GM21717 (cell line): Measurements from ENCODE around the gene LTBP3.
A peak's percentile ranks its signal among the peaks of the same experiment; 100 is the strongest.

Source experiments
- ATAC-seq: cut with Tn5 transposase; IDR thresholded peaks from one replicate; pipeline ENCODE4 v1.9.1; 2021; ENCODE audit warnings: mild to moderate bottlenecking, moderate library complexity; ENCODE audit not compliant: unreplicated experiment

LTBP3 gene

GRCh38 chr11:65558002-65558929 lies at the start of gene LTBP3:
TSS of gene LTBP3 (minus strand) at chr11:65558359. CDS start at chr11:65557959, 400 bp downstream.
- ATAC-seq, result no peak

DNA sequence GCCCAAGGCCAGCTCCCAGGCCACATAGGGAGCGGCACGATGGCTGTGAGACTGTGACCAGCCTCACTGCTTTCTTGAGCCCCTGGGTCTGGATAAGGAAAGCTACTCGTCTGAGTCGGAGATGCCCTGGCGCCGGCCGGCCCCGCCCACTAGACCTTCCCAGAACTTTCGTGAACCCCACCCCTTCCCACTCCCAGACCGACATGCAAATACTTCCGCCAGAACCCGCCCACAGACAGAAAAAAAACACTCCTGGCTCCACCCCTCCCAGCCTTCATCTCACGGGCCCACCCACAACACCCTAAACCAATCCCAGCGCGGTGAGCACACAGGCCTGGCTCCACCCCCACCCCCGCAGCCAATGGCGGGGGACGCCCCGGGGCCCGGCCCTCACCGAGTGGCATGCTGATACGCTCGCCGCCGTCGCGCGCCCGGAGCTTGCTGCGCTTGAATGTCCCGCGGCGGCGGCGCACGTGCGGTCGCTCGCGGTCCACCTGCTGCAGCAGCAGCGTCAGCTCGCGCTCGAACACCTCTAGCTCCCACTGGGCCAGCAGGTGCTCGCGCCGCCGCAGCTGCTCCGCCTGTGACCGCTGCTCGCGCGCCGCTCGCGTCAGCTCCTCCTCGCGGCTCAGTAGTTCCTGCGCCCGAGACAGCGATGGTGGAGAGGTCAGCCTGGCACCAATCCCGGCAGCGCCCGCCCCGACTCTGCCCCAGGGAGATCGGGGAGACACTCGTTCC lies 48.9 kb upstream of the LTBP3 start:
- ATAC-seq, result no peak

DNA sequence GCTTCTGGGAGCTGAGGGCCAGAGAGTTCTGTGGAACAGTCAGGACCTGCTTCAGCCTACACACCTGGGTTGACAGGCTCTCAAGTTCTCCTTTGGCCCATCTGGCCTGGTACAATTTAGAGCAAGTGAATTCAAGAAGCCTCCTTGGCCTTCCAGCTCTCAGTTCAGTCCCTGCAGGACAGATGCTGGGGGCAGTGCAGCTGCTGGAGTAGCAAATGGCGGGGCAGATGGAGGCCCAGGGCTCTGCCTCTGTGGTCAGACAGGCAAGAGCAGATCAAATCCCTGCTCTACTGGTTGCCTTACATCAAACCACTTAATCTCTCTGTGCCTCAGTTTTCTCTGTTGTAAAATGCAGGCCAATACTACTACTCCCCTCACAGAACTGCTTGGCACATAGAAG lies 46.1 kb upstream of the LTBP3 start:
- ATAC-seq, result no peak

DNA sequence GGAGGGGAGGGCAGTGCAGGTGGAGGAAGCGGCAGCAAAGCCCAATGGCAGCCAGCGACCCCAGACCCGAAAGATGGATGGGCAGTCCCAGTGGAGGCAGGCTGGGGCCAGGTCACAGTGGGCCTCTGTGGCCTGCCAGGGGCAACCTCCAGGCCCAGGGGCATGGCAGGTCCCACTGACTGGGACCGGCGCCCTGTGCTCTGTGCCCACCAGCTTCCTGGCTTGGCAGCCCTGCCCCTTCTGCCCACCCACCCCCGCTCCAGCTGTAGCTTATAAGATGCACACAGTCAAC lies 41.7 kb upstream of the LTBP3 start:
- no peak for ATAC-seq

DNA sequence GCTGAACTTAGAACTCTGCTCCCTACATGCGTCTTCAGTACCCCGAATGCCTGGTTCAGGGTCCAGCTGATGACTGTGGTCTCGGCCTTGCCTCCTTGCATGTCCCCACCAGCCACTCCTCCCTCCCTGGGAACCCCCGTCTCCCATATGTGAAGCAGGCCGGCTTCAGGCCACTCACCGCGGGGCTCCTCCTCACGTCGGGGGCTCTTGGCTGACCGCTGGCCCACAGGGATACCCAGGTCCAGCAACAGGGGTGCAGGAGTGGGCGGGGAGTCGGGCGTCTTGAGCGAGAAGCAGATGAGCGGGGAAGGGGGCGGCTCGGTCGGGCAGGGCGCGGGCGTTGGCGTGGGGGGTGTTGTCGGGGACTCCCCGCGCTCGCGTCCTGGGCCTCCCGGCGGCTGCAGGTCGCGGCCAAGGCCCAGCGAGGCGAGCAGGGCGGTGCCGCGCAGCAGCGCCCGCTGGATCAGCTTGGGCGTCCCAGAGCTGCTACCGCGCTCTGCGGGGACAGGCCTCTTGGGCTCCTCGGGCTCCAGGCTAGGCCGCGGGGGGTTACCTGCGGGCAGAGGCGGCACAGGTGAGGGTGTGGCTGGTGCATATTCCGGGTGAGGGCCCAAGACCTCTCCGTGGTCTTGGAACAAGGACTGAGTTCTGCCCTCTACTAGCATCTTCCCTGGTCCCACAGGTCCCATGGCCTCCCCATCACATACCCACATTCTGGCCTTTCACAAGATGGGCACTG lies 41.2 kb upstream of the LTBP3 start:
- no peak for ATAC-seq

- ATAC-seq, result no peak
Observed at GRCh38 chr11:65598258-65598699, 40.1 kb upstream of the LTBP3 start.

DNA sequence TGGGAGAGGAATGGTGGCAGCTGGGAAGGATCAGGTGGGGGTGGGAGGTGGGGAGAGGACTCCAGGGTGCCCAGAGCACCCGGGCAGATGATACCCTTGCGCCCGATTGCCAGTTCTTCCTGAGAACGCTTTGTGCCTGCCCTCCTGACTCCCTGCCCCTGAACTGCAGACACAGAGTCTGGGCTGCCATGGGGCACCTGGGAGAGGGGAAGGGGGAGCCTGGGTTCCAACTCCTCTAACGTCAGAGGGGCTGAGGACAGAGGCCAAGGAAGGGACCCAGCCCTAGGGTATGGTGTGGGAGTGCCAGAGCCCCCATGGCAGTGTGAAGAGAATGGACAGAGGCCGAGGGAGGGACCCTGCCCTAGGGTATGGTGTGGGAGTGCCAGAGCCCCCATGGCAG lies 38.4 kb upstream of the LTBP3 start:
- no peak for ATAC-seq

- ATAC-seq, result no peak
Observed at GRCh38 chr11:65595543-65596281, 37.6 kb upstream of the LTBP3 start, which contains the start of gene KCNK7. TSS of gene KCNK7 (minus strand) at chr11:65595800. CDS start at chr11:65595772, 28 bp downstream.

- no peak for ATAC-seq
Observed at GRCh38 chr11:65595131-65595530, 37.0 kb upstream of the LTBP3 start.

- no peak for ATAC-seq
Observed at GRCh38 chr11:65593518-65594414, 35.6 kb upstream of the LTBP3 start.

DNA sequence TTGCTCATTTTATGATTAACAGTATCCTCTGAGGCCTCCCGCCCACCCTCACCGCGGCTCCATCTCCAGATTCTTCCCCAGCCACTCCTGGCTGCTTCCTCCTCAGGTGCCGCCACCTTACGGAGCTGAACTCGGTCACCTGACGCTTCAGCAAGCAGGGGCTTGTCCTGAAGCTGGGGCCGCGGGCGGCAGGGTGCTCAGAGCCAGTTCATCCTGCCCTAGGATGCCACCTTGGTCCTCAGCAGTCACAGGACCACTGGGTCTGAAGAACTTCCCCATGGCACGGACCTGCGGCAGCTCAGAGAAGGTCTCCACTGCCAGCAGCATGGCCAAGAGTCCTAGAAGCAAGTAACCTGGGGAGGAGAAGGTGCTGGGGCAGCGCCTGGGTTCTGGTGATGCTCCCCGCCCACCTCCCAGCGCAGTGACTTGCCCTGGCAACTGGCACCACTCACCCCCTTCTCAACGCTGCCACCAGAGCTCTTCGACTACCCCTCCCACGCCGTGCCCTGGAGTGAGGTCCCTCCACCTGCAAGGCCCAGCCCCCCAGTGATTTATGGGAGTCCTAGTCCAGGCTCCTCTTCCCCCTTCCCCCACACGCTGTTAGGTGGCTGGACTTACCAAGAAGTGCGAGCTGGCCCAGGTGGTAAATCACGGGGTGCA lies 34.8 kb upstream of the LTBP3 start:
- ATAC-seq, result no peak

- ATAC-seq, result no peak
Observed at GRCh38 chr11:65591939-65592857, 34.0 kb upstream of the LTBP3 start.

- no peak for ATAC-seq
Observed at GRCh38 chr11:65590240-65590738, 32.1 kb upstream of the LTBP3 start.

DNA sequence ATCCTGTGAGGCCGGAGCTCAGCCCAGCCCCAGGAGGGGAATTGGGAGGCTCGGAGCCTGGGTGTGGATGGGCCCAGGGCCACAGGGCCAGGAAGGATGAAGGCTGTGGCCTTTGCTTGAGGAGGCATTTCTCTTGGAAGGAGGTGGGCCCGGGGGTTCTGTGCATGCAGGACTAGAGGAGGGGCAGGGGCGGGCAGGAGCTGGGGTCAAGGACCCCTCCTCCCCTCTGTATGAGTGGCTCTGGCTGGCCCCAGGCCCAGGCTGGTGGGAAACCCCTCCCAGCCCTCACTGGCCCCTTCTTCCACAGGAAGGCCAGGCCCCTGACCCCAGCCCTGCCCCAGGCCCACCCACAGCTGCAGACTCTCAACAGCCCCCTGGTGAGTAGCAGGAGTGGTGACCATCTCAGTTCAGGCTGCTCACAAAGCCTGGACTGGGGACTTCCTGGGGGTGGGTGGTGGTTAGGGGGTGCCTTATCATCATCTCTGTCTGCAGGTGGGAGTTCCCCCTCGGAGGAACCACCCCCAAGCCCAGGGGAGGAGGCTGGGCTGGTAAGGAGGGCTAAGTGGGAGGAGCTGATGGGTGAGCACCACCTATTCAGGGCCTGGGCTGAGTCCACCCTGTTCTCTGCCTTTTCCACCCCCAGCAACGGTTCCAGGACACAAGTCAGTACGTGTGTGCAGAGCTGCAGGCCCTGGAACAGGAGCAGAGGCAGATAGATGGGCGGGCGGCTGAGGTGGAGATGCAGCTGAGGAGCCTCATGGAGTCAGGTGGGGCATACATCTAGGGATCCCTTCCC lies 31.5 kb upstream of the LTBP3 start:
- no peak for ATAC-seq

DNA sequence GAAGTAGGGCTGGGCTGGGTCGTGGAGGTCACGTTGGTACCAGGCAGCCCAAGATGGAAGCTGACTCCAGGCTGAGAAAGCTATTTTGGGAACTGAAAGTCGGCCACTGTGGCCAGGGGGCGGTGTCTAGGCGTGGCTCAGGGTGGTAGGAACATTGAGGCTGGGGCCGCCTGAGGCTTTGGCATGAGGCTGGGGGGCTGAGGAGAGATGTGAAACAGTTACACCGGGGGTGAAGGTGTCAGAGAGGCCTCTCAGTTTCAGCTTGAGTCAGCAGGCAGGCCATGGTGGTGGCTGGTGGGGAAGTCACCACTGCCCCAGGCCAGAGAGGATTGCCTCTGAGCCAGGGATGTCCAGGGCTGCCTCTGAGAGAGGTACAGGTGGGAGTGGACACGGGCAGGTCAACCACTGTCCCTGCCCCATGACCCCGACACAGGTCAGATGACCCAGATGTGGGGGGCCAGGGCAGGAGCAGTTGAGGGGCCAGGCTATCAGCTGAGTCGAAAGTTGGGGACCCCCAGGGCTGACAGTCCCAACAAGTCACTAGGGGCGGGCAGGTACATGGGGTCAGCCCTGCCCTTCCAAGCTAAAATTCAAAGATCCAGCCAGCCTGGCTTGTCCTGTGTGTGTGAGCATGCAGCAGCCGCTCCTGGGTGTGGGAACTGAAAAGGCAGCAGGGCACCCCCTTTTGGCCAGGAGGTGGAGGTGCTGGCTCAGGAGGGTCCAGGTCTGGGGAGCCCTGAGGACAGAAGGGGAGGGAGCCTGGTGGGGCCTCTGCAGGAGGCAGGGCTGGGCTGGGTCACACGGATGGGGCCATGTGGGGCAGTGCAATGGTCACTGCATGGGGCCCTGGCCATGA lies 30.3 kb upstream of the LTBP3 start:
- ATAC-seq, result peak; percentile 58

DNA sequence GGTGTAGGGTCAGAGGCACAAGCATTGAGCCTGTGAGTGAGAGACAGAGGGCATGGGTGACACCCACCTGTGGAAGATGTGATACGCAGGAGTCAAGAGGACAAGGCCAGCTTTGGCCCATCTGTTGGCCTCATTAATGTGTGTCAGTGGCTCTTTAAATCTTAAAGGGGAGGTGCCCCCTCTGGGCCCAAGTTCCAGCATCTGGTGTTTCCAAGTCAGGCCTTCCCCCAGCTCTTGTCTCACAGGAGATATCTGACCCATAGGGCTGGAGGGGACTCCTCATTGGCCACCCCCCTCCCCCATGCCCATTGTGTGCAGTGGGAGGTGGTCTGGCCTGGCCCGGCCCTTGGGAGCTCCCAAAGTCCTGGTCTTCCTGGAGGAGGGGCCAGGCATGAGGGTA lies 28.5 kb upstream of the LTBP3 start:
- ATAC-seq, result no peak
